Neural cell (in vitro differentiated cells): ENCODE measurements around the gene SDF4. TPM values are rescaled to one million over a fixed set of nuclear protein-coding genes. Genes with fewer than 3 reads are reported as not detected.
"Not testable (repeated sequence)": the region's sequence is repeated elsewhere in the genome, so short reads cannot be mapped to it uniquely, and the experiment has no call there.

Source experiments
- H2AFZ ChIP-seq: fragments of 200-600, 300-800 bp; sonication (generic), shearing (Covaris generic); 2 replicates; pipeline ENCODE4 v1.6.0; 2014; ENCODE audit warnings: low read depth, mild to moderate bottlenecking, antibody characterized with exemption, low read length, moderate library complexity
- H3F3A ChIP-seq: fragments of 200-600 bp; shearing (Covaris generic); 2 replicates; pipeline ENCODE4 v1.6.1; 2016; ENCODE audit warnings: mild to moderate bottlenecking, moderate library complexity, mixed read lengths, antibody characterized with exemption, low read length; ENCODE audit not compliant: insufficient read depth, poor library complexity, severe bottlenecking
- H3K27ac ChIP-seq: fragments of 200-600, 300-800 bp; sonication (generic), shearing (Covaris generic); 2 replicates; pipeline ENCODE4 v1.5.1; 2014; ENCODE audit warnings: mild to moderate bottlenecking, low read length, moderate library complexity
- H3K27me3 ChIP-seq: fragments of 300-800, 200-600 bp; sonication (generic), shearing (Covaris generic); 2 replicates; pipeline ENCODE4 v1.6.0; 2014; ENCODE audit warnings: mild to moderate bottlenecking, low read depth, low read length, moderate library complexity; ENCODE audit not compliant: insufficient read depth
- H3K36me3 ChIP-seq: fragments of 300-800, 200-600 bp; sonication (generic), shearing (Covaris generic); 2 replicates; pipeline ENCODE4 v1.5.1; 2014; ENCODE audit warnings: mild to moderate bottlenecking, antibody characterized with exemption, low read length, moderate library complexity; ENCODE audit not compliant: insufficient read depth
- H3K4me2 ChIP-seq: fragments of 300-800, 200-600 bp; sonication (generic), shearing (Covaris generic); 2 replicates; pipeline ENCODE4 v1.6.0; 2014; ENCODE audit warnings: mild to moderate bottlenecking, low read length
- H3K4me3 ChIP-seq: fragments of 300-800, 200-600 bp; sonication (generic), shearing (Covaris generic); 2 replicates; pipeline ENCODE4 v1.5.1; 2014; ENCODE audit warnings: mild to moderate bottlenecking, low read length, moderate library complexity
- H3K79me2 ChIP-seq: fragments of 200-600 bp; shearing (Covaris generic); replicated peaks from 2 replicates; pipeline ENCODE4 v1.6.0; 2014; ENCODE audit warnings: mild to moderate bottlenecking, low read length, moderate library complexity; ENCODE audit not compliant: insufficient read depth
- H3K9ac ChIP-seq: fragments of 300-800, 200-600 bp; sonication (generic), shearing (Covaris generic); 2 replicates; pipeline ENCODE4 v1.6.1; 2016; ENCODE audit warnings: mild to moderate bottlenecking, low read length, mixed read lengths
- H3K9me2 ChIP-seq: fragments of 200-600 bp; shearing (Covaris generic); 2 replicates; pipeline ENCODE4 v1.6.1; 2016; ENCODE audit warnings: mild to moderate bottlenecking, low read length, mixed read lengths; ENCODE audit not compliant: insufficient read depth
- H3K9me3 ChIP-seq: fragments of 200-600, 300-800 bp; sonication (generic), shearing (Covaris generic); 2 replicates; pipeline ENCODE4 v1.6.1; 2016; ENCODE audit warnings: mild to moderate bottlenecking, mixed run types, low read length, moderate library complexity, mixed read lengths
- H4K20me1 ChIP-seq: fragments of 200-600 bp; shearing (Covaris generic); 2 replicates; pipeline ENCODE4 v1.6.1; 2016; ENCODE audit warnings: mild to moderate bottlenecking, mixed run types; ENCODE audit not compliant: insufficient read depth
- EP300 ChIP-seq: fragments of 450-650 bp; conservative IDR thresholded peaks from 2 replicates; pipeline ENCODE4 v1.6.1; 2014; ENCODE audit warnings: antibody characterized with exemption, mild to moderate bottlenecking, moderate library complexity; ENCODE audit not compliant: poor library complexity, severe bottlenecking
- EZH2 ChIP-seq: fragments of 200-600, 300-800 bp; shearing (Covaris generic), sonication (generic); IDR thresholded peaks from 2 replicates; pipeline ENCODE4 v1.6.1; 2014; ENCODE audit warnings: antibody characterized with exemption, low read length, borderline replicate concordance, mild to moderate bottlenecking; ENCODE audit not compliant: insufficient read depth, poor library complexity, severe bottlenecking
- MXI1 ChIP-seq: fragments of 450-650 bp; conservative IDR thresholded peaks from 2 replicates; pipeline ENCODE4 v1.6.1; 2014; ENCODE audit warnings: antibody characterized with exemption, mild to moderate bottlenecking; ENCODE audit not compliant: poor library complexity, severe bottlenecking
- POLR2AphosphoS5 ChIP-seq: IDR thresholded peaks from 2 replicates; pipeline ENCODE4 v1.6.1; 2012
- RAD21 ChIP-seq: fragments of 450-650 bp; conservative IDR thresholded peaks from 2 replicates; pipeline ENCODE4 v1.6.1; 2014; ENCODE audit warnings: antibody characterized with exemption, mild to moderate bottlenecking, moderate library complexity
- SMC3 ChIP-seq: fragments of 450-650 bp; conservative IDR thresholded peaks from 2 replicates; pipeline ENCODE4 v1.6.1; 2014; ENCODE audit warnings: antibody characterized with exemption, mild to moderate bottlenecking, moderate library complexity; ENCODE audit not compliant: poor library complexity
- TAF1 ChIP-seq: IDR thresholded peaks from 2 replicates; pipeline ENCODE4 v1.6.1; 2012; ENCODE audit warnings: low read depth
- polyA plus RNA-seq: library from polyadenylated mRNA; depleted of rRNA; stranded (reverse); fragments of >200 nt; gene quantifications from 2 replicates; pipeline ENCODE4 v1.2.3, GENCODE V29; 2014
- TF ChIP-seq, protein P1 (sequence below): fragments of 450-650 bp; IDR thresholded peaks from 2 replicates; pipeline ENCODE4 v1.5.1; 2014; ENCODE audit warnings: antibody characterized with exemption, mild to moderate bottlenecking, moderate library complexity; ENCODE audit not compliant: poor library complexity, severe bottlenecking
- TF ChIP-seq, protein P2 (sequence below): IDR thresholded peaks from 2 replicates; pipeline ENCODE4 v1.6.1; 2012; ENCODE audit warnings: borderline replicate concordance

SDF4 gene
- polyA plus RNA-seq, 1 donor from 2014 or later = 91.2 TPM

DNA sequence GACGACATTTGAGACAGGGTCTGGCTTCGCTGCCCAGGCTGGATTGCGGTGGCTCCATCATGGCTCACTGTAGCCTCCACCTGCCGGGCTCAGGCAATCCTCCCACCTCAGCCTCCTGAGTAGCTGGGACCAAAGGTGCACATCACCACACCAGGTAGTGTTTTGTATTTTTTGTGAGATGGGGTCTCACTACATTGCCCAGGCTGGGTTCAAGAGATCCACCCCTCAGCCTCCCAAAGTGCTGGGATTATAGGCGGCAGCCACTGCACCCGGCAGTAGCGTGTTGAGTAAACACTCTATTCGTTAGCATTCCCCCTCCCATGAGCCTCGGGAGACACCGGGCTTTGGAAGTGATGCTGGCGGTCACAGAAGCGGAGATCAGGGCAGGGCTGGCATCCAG, 21.5 kb upstream of the SDF4 start:
- H3K4me2 ChIP-seq = no peak overlapping the region
- H3K36me3 ChIP-seq = no peaks in the 10 kb centered on the region
- H4K20me1 ChIP-seq = no peaks in the 10 kb centered on the region
- no peak overlapping the region for H3K9ac ChIP-seq
- no peaks in the 10 kb centered on the region for H3F3A ChIP-seq
- no peak overlapping the region for H2AFZ ChIP-seq
- no peaks in the 10 kb centered on the region for H3K9me3 ChIP-seq
- H3K9me2 ChIP-seq = no peaks in the 10 kb centered on the region
- H3K4me3 ChIP-seq = no peak overlapping the region
- no peaks in the 10 kb centered on the region for H3K27me3 ChIP-seq
- H3K79me2 ChIP-seq = no peaks in the 10 kb centered on the region
- no peak overlapping the region for H3K27ac ChIP-seq
- TF ChIP-seq MXI1 (no peak), SMC3 (no peak), TAF1 (no peak), RAD21 (no peak), EZH2 (no peak), POLR2AphosphoS5 (no peak), EP300 (no peak)
- TF ChIP-seq, protein P1, sequence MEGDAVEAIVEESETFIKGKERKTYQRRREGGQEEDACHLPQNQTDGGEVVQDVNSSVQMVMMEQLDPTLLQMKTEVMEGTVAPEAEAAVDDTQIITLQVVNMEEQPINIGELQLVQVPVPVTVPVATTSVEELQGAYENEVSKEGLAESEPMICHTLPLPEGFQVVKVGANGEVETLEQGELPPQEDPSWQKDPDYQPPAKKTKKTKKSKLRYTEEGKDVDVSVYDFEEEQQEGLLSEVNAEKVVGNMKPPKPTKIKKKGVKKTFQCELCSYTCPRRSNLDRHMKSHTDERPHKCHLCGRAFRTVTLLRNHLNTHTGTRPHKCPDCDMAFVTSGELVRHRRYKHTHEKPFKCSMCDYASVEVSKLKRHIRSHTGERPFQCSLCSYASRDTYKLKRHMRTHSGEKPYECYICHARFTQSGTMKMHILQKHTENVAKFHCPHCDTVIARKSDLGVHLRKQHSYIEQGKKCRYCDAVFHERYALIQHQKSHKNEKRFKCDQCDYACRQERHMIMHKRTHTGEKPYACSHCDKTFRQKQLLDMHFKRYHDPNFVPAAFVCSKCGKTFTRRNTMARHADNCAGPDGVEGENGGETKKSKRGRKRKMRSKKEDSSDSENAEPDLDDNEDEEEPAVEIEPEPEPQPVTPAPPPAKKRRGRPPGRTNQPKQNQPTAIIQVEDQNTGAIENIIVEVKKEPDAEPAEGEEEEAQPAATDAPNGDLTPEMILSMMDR = no peak
- TF ChIP-seq, protein P2, sequence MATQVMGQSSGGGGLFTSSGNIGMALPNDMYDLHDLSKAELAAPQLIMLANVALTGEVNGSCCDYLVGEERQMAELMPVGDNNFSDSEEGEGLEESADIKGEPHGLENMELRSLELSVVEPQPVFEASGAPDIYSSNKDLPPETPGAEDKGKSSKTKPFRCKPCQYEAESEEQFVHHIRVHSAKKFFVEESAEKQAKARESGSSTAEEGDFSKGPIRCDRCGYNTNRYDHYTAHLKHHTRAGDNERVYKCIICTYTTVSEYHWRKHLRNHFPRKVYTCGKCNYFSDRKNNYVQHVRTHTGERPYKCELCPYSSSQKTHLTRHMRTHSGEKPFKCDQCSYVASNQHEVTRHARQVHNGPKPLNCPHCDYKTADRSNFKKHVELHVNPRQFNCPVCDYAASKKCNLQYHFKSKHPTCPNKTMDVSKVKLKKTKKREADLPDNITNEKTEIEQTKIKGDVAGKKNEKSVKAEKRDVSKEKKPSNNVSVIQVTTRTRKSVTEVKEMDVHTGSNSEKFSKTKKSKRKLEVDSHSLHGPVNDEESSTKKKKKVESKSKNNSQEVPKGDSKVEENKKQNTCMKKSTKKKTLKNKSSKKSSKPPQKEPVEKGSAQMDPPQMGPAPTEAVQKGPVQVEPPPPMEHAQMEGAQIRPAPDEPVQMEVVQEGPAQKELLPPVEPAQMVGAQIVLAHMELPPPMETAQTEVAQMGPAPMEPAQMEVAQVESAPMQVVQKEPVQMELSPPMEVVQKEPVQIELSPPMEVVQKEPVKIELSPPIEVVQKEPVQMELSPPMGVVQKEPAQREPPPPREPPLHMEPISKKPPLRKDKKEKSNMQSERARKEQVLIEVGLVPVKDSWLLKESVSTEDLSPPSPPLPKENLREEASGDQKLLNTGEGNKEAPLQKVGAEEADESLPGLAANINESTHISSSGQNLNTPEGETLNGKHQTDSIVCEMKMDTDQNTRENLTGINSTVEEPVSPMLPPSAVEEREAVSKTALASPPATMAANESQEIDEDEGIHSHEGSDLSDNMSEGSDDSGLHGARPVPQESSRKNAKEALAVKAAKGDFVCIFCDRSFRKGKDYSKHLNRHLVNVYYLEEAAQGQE = no peak

DNA sequence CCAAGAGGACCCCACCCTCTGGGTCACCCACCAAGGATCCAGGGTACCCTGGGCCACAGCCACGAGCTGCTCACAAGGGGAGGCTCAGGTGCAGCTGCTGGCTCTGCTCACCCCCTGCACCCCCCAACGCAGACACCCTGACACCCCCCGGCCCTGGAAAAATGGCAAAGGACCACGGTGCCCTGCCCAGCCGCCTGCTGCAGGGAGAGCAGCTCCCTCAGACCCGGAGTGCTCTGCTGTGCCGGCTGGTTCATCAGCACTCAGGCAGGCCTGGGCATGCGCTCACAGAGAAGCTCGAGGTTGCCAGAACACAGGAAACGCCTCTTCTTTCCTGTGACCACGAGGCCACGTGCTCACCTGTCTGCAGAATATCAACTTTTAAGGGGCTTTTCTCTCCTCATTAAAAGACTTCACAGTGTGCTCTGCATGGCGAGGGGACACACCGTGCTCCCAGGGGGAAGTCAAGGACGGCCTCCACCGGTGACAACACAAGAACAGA, 19.0 kb upstream of the SDF4 start:
- Histone ChIP-seq H3K27ac (no peak overlapping the region), H3K27me3 (peaks cover 3% of the 10 kb centered on the region), H3K9ac (no peak overlapping the region), H3K79me2 (no peaks in the 10 kb centered on the region), H3K36me3 (no peaks in the 10 kb centered on the region), H4K20me1 (no peaks in the 10 kb centered on the region), H3K9me3 (no peaks in the 10 kb centered on the region), H3K4me3 (no peak overlapping the region), H3F3A (no peaks in the 10 kb centered on the region), H2AFZ (no peak overlapping the region), H3K9me2 (no peaks in the 10 kb centered on the region), H3K4me2 (no peak overlapping the region)
- no peak for TF ChIP-seq TAF1
- TF ChIP-seq MXI1 = no peak
- TF ChIP-seq POLR2AphosphoS5 = no peak
- no peak for TF ChIP-seq EZH2
- TF ChIP-seq, protein P1 = no peak
- TF ChIP-seq, protein P2 = no peak
- TF ChIP-seq EP300 = no peak
- no peak for TF ChIP-seq SMC3
- no peak for TF ChIP-seq RAD21

DNA sequence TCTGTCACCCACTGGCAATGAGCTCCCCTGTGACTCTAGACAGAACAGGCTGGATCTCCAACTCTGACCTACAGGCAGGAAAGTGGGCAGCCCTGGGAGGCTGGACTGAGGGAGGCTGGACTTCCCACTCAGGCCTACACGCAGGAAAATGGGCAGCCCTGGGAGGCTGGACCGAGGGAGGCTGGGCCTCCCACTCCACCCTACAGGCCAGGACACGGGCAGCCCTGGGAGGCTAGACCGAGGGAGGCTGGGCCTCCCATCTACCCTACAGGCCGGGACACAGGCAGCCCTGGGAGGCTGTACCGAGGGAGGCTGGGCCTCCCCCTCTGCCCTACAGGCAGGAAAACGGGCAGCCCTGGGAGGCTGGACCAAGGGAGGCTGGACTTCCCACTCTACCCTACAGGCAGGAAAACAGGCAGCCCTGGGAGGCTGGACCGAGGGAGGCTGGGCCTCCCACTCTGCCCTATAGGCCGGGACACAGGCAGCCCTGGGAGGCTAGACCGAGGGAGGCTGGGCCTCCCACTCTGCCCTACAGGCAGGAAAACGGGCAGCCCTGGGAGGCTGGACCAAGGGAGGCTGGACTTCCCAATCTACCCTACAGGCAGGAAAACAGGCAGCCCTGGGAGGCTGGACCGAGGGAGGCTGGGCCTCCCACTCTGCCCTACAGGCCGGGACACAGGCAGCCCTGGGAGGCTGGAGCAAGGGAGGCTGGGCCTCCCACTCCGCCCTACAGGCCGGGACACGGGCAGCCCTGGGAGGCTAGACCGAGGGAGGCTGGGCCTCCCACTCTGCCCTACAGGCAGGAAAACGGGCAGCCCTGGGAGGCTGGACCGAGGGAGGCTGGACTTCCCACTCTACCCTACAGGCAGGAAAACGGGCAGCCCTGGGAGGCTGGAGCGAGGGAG, 16.5 kb upstream of the SDF4 start:
- not testable (repeated sequence) for H3K4me3 ChIP-seq

More for the DNA sequence above, 16.5 kb upstream of the SDF4 start:
- not testable (repeated sequence) for H3K9me2 ChIP-seq, H3K9ac ChIP-seq, H3K36me3 ChIP-seq, H3K27ac ChIP-seq, H2AFZ ChIP-seq, H3K27me3 ChIP-seq, H3K79me2 ChIP-seq, H3K9me3 ChIP-seq, H4K20me1 ChIP-seq, H3K4me2 ChIP-seq, H3F3A ChIP-seq
